ENCODE measurements around the gene CANT1. TPM values are rescaled to one million over a fixed set of nuclear protein-coding genes. Genes with fewer than 3 reads are reported as not detected.

CANT1 gene
- total and polyA plus RNA-seq, 9 of the 15 experiments (the other 6 are each of a cell fraction or from before 2014, with no cell fraction given): 2.7 to 66.4 (median 22.5) TPM

DNA sequence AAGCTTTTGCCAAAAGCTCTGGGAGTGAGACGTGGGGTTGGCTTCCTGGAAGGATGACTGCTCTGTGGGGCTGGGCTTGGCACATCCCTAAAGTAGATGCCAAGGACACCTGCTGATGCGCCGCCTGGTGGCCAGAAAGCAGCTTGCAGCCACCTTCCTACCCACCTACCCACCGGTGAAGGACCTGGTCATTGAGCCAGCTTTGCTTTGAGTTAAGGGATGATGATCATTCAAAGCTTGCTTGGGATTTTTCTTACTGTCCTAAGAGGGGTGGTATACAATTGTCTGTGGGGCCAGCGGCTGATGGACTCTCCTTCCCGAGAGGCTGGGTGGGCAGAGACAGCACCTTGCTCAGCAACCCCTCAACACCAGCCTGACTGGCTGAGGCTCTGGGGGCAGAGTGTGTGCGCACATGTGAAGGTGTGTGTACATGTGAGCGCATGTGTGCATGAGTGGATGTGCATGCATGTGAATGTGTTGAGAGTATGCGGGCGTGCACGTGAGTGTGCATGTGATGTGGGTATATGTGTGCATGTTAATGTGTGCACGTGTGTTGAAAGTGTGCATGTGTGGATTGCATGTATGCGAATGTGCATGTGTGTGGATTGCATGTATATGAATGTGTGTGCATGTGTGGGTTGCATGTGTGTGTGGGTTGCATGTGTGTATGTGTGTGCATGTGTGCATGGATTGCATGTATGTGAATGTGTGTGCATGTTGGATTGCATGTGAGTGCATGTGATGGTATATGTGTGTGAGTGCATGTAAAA is 33.0 kb upstream of the CANT1 start (continued):
- TF ChIP-seq BHLHE40 (IDR thresholded peaks at IDR 0.05; ENCODE audit: low read length) (no peak), RBBP5 (IDR thresholded peaks at IDR 0.05; ENCODE audit: borderline replicate concordance, insufficient read depth, low read length, poor library complexity, severe bottlenecking) (no peak), NONO (IDR thresholded peaks at IDR 0.05; ENCODE audit: low read depth in 2 of 2, low read length in 1 of 2) (no peak), SMARCE1 (IDR thresholded peaks at IDR 0.05) (no peak), ZNF197 (CRISPR knock-in tag; IDR thresholded peaks at IDR 0.05; ENCODE audit: low read depth) (no peak), ZNF217 (CRISPR knock-in tag; IDR thresholded peaks at IDR 0.05) (no peak), ASH1L (IDR thresholded peaks at IDR 0.05; ENCODE audit: borderline replicate concordance, low read depth, partially characterized antibody) (no peak), L3MBTL2 (IDR thresholded peaks at IDR 0.05) (no peak), ZNF124 (CRISPR knock-in tag; IDR thresholded peaks at IDR 0.05) (no peak), KHSRP (IDR thresholded peaks at IDR 0.05) (no peak), RAD21 (CRISPR knock-in tag; conservative IDR thresholded peaks at IDR 0.05 in 1 of 2, IDR thresholded peaks at IDR 0.05 in 1 of 2) (peak; percentile 41 to 80), SMARCA5 (IDR thresholded peaks at IDR 0.05) (no peak), ZFP36 (IDR thresholded peaks at IDR 0.05; ENCODE audit: low read depth, low read length, partially characterized antibody) (no peak)
- TF ChIP-seq, protein P1, sequence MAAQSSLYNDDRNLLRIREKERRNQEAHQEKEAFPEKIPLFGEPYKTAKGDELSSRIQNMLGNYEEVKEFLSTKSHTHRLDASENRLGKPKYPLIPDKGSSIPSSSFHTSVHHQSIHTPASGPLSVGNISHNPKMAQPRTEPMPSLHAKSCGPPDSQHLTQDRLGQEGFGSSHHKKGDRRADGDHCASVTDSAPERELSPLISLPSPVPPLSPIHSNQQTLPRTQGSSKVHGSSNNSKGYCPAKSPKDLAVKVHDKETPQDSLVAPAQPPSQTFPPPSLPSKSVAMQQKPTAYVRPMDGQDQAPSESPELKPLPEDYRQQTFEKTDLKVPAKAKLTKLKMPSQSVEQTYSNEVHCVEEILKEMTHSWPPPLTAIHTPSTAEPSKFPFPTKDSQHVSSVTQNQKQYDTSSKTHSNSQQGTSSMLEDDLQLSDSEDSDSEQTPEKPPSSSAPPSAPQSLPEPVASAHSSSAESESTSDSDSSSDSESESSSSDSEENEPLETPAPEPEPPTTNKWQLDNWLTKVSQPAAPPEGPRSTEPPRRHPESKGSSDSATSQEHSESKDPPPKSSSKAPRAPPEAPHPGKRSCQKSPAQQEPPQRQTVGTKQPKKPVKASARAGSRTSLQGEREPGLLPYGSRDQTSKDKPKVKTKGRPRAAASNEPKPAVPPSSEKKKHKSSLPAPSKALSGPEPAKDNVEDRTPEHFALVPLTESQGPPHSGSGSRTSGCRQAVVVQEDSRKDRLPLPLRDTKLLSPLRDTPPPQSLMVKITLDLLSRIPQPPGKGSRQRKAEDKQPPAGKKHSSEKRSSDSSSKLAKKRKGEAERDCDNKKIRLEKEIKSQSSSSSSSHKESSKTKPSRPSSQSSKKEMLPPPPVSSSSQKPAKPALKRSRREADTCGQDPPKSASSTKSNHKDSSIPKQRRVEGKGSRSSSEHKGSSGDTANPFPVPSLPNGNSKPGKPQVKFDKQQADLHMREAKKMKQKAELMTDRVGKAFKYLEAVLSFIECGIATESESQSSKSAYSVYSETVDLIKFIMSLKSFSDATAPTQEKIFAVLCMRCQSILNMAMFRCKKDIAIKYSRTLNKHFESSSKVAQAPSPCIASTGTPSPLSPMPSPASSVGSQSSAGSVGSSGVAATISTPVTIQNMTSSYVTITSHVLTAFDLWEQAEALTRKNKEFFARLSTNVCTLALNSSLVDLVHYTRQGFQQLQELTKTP (IDR thresholded peaks at IDR 0.05; ENCODE audit: low read depth in 1 of 2, partially characterized antibody in 2 of 2): no peak
- TF ChIP-seq, protein P2, sequence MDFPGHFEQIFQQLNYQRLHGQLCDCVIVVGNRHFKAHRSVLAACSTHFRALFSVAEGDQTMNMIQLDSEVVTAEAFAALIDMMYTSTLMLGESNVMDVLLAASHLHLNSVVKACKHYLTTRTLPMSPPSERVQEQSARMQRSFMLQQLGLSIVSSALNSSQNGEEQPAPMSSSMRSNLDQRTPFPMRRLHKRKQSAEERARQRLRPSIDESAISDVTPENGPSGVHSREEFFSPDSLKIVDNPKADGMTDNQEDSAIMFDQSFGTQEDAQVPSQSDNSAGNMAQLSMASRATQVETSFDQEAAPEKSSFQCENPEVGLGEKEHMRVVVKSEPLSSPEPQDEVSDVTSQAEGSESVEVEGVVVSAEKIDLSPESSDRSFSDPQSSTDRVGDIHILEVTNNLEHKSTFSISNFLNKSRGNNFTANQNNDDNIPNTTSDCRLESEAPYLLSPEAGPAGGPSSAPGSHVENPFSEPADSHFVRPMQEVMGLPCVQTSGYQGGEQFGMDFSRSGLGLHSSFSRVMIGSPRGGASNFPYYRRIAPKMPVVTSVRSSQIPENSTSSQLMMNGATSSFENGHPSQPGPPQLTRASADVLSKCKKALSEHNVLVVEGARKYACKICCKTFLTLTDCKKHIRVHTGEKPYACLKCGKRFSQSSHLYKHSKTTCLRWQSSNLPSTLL (IDR thresholded peaks at IDR 0.05): no peak
- TF ChIP-seq, protein P3, sequence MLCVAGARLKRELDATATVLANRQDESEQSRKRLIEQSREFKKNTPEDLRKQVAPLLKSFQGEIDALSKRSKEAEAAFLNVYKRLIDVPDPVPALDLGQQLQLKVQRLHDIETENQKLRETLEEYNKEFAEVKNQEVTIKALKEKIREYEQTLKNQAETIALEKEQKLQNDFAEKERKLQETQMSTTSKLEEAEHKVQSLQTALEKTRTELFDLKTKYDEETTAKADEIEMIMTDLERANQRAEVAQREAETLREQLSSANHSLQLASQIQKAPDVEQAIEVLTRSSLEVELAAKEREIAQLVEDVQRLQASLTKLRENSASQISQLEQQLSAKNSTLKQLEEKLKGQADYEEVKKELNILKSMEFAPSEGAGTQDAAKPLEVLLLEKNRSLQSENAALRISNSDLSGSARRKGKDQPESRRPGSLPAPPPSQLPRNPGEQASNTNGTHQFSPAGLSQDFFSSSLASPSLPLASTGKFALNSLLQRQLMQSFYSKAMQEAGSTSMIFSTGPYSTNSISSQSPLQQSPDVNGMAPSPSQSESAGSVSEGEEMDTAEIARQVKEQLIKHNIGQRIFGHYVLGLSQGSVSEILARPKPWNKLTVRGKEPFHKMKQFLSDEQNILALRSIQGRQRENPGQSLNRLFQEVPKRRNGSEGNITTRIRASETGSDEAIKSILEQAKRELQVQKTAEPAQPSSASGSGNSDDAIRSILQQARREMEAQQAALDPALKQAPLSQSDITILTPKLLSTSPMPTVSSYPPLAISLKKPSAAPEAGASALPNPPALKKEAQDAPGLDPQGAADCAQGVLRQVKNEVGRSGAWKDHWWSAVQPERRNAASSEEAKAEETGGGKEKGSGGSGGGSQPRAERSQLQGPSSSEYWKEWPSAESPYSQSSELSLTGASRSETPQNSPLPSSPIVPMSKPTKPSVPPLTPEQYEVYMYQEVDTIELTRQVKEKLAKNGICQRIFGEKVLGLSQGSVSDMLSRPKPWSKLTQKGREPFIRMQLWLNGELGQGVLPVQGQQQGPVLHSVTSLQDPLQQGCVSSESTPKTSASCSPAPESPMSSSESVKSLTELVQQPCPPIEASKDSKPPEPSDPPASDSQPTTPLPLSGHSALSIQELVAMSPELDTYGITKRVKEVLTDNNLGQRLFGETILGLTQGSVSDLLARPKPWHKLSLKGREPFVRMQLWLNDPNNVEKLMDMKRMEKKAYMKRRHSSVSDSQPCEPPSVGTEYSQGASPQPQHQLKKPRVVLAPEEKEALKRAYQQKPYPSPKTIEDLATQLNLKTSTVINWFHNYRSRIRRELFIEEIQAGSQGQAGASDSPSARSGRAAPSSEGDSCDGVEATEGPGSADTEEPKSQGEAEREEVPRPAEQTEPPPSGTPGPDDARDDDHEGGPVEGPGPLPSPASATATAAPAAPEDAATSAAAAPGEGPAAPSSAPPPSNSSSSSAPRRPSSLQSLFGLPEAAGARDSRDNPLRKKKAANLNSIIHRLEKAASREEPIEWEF (CRISPR knock-in tag; IDR thresholded peaks at IDR 0.05): no peak
